GM23248 (cell line): ENCODE data around the gene SH2D3C. TPM values are rescaled to one million over a fixed set of nuclear protein-coding genes. Genes with fewer than 3 reads are reported as not detected.
A peak's percentile ranks its signal among the peaks of the same experiment; 100 is the strongest.

Experiments used
- DNase-seq: peaks from one replicate; pipeline ENCODE4 v3.0.0-alpha.2; 2015
- H2AFZ ChIP-seq: fragments of 200-600 bp; sonication (generic); 2 replicates; pipeline ENCODE4 v1.6.1; 2016; ENCODE audit warnings: antibody characterized with exemption
- H3F3A ChIP-seq: fragments of 200-600 bp; sonication (generic); 2 replicates; pipeline ENCODE4 v1.6.1; 2016; ENCODE audit warnings: mild to moderate bottlenecking, antibody characterized with exemption, mixed run types; ENCODE audit not compliant: insufficient read depth
- H3K27ac ChIP-seq: fragments of 200-600 bp; sonication (generic); 2 replicates; pipeline ENCODE4 v1.5.1; 2016; ENCODE audit warnings: mild to moderate bottlenecking
- H3K27me3 ChIP-seq: fragments of 200-600 bp; sonication (generic); replicated peaks from 2 replicates; pipeline ENCODE4 v1.6.1; 2016; ENCODE audit warnings: mild to moderate bottlenecking; ENCODE audit not compliant: insufficient read depth
- H3K36me3 ChIP-seq: fragments of 200-600 bp; sonication (generic); 2 replicates; pipeline ENCODE4 v1.6.1; 2016; ENCODE audit warnings: low read depth, mild to moderate bottlenecking
- H3K4me1 ChIP-seq: fragments of 200-600 bp; sonication (generic); 2 replicates; pipeline ENCODE4 v1.6.1; 2016; ENCODE audit warnings: mild to moderate bottlenecking; ENCODE audit not compliant: insufficient read depth
- H3K4me2 ChIP-seq: fragments of 200-600 bp; sonication (generic); one replicate; pipeline ENCODE4 v1.6.1; 2016; ENCODE audit warnings: mild to moderate bottlenecking; ENCODE audit not compliant: unreplicated experiment
- H3K4me3 ChIP-seq: fragments of 200-600 bp; sonication (generic); 2 replicates; pipeline ENCODE4 v1.5.1; 2016; ENCODE audit warnings: mild to moderate bottlenecking
- H3K79me2 ChIP-seq: fragments of 200-600 bp; sonication (generic); 2 replicates; pipeline ENCODE4 v1.6.1; 2016; ENCODE audit warnings: mild to moderate bottlenecking; ENCODE audit not compliant: insufficient read depth
- H3K9ac ChIP-seq: fragments of 200-600 bp; sonication (generic); 2 replicates; pipeline ENCODE4 v1.6.1; 2016; ENCODE audit warnings: mild to moderate bottlenecking
- H3K9me2 ChIP-seq: fragments of 200-600 bp; sonication (generic); 2 replicates; pipeline ENCODE4 v1.6.1; 2016; ENCODE audit warnings: mixed run types, mild to moderate bottlenecking, moderate library complexity; ENCODE audit not compliant: insufficient read depth
- H3K9me3 ChIP-seq: fragments of 200-600 bp; sonication (generic); one replicate; pipeline ENCODE4 v1.6.1; 2017; ENCODE audit warnings: low read depth
- H4K20me1 ChIP-seq: fragments of 200-600 bp; sonication (generic); 2 replicates; pipeline ENCODE4 v1.6.0; 2016; ENCODE audit not compliant: insufficient read depth
- EZH2 ChIP-seq: fragments of 200-600 bp; sonication (generic); IDR thresholded peaks from 2 replicates; pipeline ENCODE4 v1.6.1; 2018; ENCODE audit warnings: antibody characterized with exemption, mild to moderate bottlenecking; ENCODE audit not compliant: insufficient read depth, poor library complexity, severe bottlenecking
- EZH2phosphoT487 ChIP-seq: fragments of 200-600 bp; sonication (generic); IDR thresholded peaks from 2 replicates; pipeline ENCODE4 v1.6.1; 2018; ENCODE audit warnings: antibody characterized with exemption, moderate library complexity, mild to moderate bottlenecking, low read depth; ENCODE audit not compliant: insufficient read depth
- WGBS, 2 experiments: methylation state at CpG; one replicate each; pipeline ENCODE4 v1.1.6; 2015 to 2017; ENCODE audit warnings: low lambda C conversion rate in 2 of 2, low coverage in 1 of 2; ENCODE audit errors: missing lambda C conversion rate in 2 of 2; 5-methylcytosine and 5-hydroxymethylcytosine counted together
- in situ Hi-C: fragments of 300-500 bp; cut with MboI; formaldehyde crosslinking; loops from 2 replicates; pipeline ENCODE4 v1.15.0; 2020
- polyA plus RNA-seq: library from polyadenylated mRNA; unstranded; fragments of >200 nt; fragmentation: Nextera tagmentation; extraction: Ambion mirVana; gene quantifications from 2 replicates; pipeline ENCODE4 v1.2.1, GENCODE V29; 2016
- total RNA-seq: library from RNA; depleted of rRNA; stranded (reverse); fragments of >200 nt; shearing (Covaris generic); gene quantifications from 2 replicates; pipeline ENCODE4 v1.2.3, GENCODE V29; 2014

The SH2D3C gene
- total and polyA plus RNA-seq, 2 experiments from 2014 or later, result not detected

GRCh38 chr9:127796225-127796813 lies 17.9 kb upstream of the SH2D3C start:
- Histone ChIP-seq H3K79me2 (peaks cover 15% of the 10 kb centered on the region; the same call in 1 of the 2 replicates), H3K4me3 (no peak overlapping the region), H3K4me1 (0 out of 2 replicates have a peak, but pooled peaks cover 3% of the 10 kb centered on the region), H3K9me2 (no peaks in the 10 kb centered on the region), H3K27me3 (no peaks in the 10 kb centered on the region), H2AFZ (no peak overlapping the region), H3K4me2 (no peak overlapping the region), H4K20me1 (no peaks in the 10 kb centered on the region), H3K27ac (no peak overlapping the region), H3K9ac (no peak overlapping the region), H3F3A (peaks cover 19% of the 10 kb centered on the region), H3K9me3 (no peaks in the 10 kb centered on the region), H3K36me3 (peaks cover 10% of the 10 kb centered on the region)
- in situ Hi-C loops, result no loop called here
- DNase-seq, result peak; percentile 52
- TF ChIP-seq EZH2phosphoT487 (no peak), EZH2 (no peak)
- 65 to 69% methylated on average over 8 of the region's 8 CpGs for WGBS, 2 experiments

GRCh38 chr9:127794001-127794791 lies 15.7 kb upstream of the SH2D3C start:
- Histone ChIP-seq H3K79me2 (peaks cover 35% of the 10 kb centered on the region), H3K4me2 (no peak overlapping the region), H3K9me2 (no peaks in the 10 kb centered on the region), H3K4me3 (no peak overlapping the region), H3K36me3 (peaks cover 31% of the 10 kb centered on the region), H3K9me3 (no peaks in the 10 kb centered on the region), H2AFZ (no peak overlapping the region), H3K27me3 (no peaks in the 10 kb centered on the region), H3F3A (peaks cover 13% of the 10 kb centered on the region), H3K9ac (no peak overlapping the region), H3K27ac (no peak overlapping the region), H4K20me1 (no peaks in the 10 kb centered on the region), H3K4me1 (no peaks in the 10 kb centered on the region)
- in situ Hi-C loops, result no loop called here
- WGBS, 2 experiments, result 75 to 78% methylated on average over 14 of the region's 14 CpGs
- DNase-seq, result no peak
- no peak for TF ChIP-seq EZH2
- no peak for TF ChIP-seq EZH2phosphoT487

DNA sequence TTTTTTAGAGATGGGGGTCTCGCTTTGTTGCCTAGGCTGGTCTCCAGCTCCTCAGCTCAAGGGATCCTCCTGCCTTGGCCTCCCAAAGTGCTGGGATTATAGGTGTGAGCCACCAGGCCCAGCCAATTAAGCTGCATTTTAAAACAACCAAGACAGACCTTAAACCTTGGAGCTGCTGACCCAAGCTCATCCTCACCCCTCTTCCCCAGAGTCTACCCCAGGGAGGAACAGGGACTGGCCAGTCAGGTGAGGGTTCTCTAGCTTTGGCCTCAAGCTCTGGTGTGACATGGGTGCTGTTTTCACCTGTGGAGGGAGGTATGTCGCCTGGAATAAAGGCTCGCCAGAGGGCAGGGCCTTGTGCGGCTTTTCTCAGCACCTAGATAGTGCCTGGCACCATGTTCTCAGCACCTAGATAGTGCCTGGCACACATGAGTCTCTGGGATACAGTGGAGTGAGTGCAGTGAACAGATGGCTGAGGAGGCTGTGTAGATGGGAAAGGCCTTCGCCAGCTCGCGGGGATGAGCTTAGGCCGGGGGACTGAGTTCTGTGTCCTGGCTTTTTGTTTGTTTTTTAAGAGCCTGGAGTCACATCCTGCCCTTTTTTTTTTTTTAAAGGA lies 14.7 kb upstream of the SH2D3C start:
- TF ChIP-seq EZH2 (no peak), EZH2phosphoT487 (no peak)
- Histone ChIP-seq H3F3A (peaks cover 13% of the 10 kb centered on the region), H3K9ac (no peak overlapping the region), H3K27me3 (no peaks in the 10 kb centered on the region), H3K36me3 (peaks cover 41% of the 10 kb centered on the region), H3K9me2 (no peaks in the 10 kb centered on the region), H3K79me2 (peaks cover 45% of the 10 kb centered on the region), H3K4me3 (no peak overlapping the region), H3K4me1 (no peaks in the 10 kb centered on the region), H3K9me3 (no peaks in the 10 kb centered on the region), H3K4me2 (no peak overlapping the region), H2AFZ (no peak overlapping the region), H3K27ac (no peak overlapping the region), H4K20me1 (no peaks in the 10 kb centered on the region)
- 76 to 80% methylated on average over 8 of the region's 8 CpGs for WGBS, 2 experiments
- in situ Hi-C loops, result no loop called here
- no peak for DNase-seq

DNA sequence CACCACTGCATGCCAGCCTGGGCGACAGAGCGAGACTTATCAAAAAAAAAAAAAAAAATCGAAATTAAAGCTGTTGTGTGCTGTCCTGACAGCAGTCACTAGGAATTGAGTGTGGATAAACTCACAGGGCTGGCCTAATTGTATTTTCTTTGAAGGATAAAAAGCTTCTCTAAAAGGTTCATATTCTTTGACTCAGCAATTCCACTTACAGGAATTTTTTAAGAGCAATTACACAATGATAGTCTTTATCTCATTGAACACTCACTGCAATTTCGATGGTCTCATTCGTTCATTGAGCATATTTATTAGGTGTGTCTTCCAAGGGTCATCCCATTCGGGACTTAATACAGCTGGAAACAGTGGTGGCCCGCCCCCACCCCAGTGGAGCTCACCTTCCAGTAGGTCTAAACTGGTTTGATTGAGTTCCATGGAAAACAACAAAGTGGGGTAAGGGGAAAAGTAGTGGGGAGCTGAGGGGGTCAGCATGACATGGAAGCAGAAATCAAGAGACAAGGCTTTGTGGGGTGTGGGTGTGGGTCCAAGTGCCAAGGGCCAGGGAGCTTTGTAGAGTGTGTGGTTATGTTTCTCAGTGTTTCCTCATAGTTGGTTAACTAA lies 14.1 kb upstream of the SH2D3C start:
- TF ChIP-seq EZH2phosphoT487, result no peak
- no peak for TF ChIP-seq EZH2
- Histone ChIP-seq H3K79me2 (peaks cover 52% of the 10 kb centered on the region), H4K20me1 (peaks cover under 1% of the 10 kb centered on the region; the same call in 1 of the 2 replicates), H3K9me2 (no peaks in the 10 kb centered on the region), H3K4me2 (no peak overlapping the region), H3K9me3 (no peaks in the 10 kb centered on the region), H2AFZ (no peak overlapping the region), H3K4me3 (no peak overlapping the region), H3K27ac (no peak overlapping the region), H3K4me1 (no peaks in the 10 kb centered on the region; the same call in 1 of the 2 replicates), H3K27me3 (no peaks in the 10 kb centered on the region), H3F3A (peaks cover 15% of the 10 kb centered on the region), H3K36me3 (peaks cover 48% of the 10 kb centered on the region), H3K9ac (no peak overlapping the region)
- DNase-seq, result no peak
- WGBS, 2 experiments, result 58 to 65% methylated on average over 7 of the region's 7 CpGs
- in situ Hi-C loops, result no loop called here
